RPMI8226 (cell line): ENCODE data around the gene CHD9.

Source experiments
- DNase-seq: peaks from one replicate; pipeline ENCODE4 v3.0.0-alpha.2; 2015

CHD9 gene

GRCh38 chr16:53078765-53079485 lies 24.1 kb downstream of the CHD9 start:
- no peak for DNase-seq

- no peak for DNase-seq
Observed at GRCh38 chr16:53080345-53081031, 25.7 kb downstream of the CHD9 start.

- DNase-seq, result no peak
Observed at GRCh38 chr16:53081032-53081424, 26.2 kb downstream of the CHD9 start.

DNA sequence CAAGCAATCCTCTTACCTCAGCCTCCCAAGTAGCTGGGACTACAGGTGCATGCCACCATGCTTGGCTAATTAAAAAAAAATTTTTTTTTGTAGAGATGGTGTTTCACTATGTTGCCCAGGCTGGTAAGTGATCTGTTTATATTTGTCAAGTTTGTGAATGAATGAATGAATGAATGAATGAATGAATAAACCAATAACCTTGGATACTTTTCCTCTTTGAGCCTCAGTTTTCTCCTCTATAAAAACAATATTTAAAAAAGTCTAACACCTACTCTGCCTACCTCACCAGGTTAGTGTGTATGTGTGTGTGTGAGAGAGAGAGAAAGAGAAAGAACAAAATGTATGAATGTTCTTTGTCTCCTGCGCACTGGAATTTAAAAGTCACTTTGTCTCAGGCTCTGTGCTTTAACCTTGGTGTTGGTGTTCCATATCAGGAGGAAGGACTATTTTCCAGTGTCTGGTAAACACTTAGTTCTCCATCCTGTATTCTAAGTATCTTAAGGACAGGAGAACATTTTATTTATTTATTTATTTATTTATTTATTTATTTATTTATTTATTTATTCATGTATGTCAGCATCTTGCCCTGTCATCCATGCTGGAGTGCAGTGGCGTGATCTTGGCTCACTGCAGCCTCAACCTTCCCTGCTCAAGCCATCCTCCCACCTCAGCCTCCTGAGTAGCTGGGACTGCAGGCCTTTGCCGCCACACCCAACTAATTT lies 27.1 kb downstream of the CHD9 start:
- no peak for DNase-seq

DNA sequence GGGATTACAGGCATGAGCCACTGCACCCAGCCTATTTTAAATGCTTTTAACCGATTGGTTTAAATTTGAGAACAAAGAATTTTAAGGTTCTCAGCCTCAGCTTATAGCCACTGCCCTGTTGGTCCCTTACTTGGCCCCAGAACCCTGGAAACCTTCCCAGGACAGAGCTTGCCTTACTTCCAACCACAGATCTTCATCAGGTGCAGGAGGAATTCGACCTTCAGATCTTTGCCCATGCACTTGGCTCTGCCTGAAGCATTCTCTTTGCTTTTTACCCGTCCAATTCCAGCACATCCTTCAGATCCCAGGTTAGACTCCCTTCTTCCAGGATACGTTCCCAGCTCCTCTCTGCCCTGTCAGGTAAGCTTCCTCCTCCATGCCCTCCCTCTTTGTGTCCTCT lies 27.7 kb downstream of the CHD9 start:
- DNase-seq, result no peak

DNA sequence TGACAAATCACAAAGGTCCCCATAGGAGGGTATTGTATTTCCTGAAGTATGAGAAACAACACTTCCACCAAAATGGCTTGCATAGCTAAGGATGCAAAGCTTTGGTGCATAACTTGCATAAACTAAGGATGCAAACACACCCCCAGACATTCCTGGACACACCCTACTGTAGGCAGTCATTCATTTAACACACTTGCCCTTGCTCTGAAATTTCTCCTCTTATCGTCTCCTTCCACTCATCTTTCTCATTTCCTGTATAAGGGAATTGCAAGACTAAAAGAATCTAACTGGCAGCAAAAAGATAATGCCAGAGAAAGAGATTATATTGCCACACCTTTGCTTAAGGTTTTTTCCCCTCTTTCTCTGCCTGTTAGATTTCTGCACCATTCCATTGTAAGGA lies 28.3 kb downstream of the CHD9 start:
- no peak for DNase-seq

- no peak for DNase-seq
Observed at GRCh38 chr16:53084141-53084541, 29.4 kb downstream of the CHD9 start.

- no peak for DNase-seq
Observed at GRCh38 chr16:53084746-53085334, 30.0 kb downstream of the CHD9 start.

DNA sequence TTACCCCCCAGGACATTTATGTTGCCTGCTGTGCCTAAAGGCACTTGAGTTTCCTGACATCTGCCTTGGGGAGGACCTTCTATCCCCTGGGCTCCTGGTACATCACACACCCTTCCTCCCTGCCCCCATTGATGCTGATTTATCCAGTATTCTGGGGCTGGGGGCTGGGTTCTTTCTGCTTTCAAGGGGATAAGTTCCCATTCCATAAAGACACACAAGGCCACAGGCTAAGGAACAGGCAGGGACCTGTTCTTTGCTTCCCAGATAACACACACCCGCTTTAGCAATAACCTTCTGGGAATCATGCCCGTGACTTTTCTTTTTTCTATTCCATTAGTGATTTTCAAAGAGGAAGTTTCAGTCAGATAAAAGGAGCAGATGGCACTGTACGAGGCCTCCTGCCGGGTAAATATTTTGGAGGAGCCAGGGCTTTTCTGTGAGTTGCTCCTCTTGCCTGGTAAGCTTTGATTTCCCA lies 30.6 kb downstream of the CHD9 start:
- no peak for DNase-seq

DNA sequence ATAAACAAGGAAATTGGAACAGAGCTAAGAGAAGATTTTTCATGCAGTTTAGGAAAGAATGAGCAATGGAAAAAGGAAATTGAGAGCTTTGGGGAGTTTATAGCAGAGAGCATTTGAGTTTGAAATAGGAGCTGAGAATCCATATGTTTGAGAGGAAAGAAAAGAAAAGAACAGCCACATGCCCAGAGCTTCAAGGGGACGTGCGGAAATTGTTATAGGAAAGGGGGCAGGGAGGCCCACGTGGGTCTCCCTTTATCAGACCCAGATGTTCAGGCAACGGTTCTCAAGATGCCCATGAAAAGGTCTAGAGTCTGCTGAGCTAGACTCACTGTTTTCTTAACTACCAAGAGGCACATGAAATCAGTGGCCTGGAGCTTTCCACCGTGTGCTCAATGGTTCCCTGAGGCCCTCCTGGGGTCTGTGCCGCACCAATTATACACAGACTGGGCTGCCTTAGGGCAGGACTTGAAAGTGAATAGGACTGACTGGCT lies 31.2 kb downstream of the CHD9 start:
- DNase-seq, result no peak

DNA sequence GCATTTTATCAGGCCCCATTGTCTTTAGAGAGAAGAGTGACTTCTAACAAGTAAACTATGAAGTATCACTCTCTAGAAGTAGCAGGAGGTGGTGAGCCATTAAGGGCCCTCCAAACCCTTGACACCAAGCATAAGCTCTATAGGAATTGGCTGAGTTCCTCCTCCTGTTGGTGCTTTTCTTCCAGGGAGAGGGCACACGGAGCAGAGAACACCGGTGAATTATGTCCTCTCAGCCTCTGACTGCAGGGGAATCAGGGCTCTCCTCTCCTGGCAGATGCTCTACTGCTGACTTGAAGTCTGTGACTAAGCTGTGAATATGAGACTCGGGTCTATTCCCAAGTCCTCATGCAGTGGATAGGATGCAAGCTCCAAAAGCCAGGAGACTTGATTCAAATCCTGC lies 32.3 kb downstream of the CHD9 start:
- no peak for DNase-seq

- DNase-seq, result no peak
Observed at GRCh38 chr16:53089434-53090285, 34.9 kb downstream of the CHD9 start.

DNA sequence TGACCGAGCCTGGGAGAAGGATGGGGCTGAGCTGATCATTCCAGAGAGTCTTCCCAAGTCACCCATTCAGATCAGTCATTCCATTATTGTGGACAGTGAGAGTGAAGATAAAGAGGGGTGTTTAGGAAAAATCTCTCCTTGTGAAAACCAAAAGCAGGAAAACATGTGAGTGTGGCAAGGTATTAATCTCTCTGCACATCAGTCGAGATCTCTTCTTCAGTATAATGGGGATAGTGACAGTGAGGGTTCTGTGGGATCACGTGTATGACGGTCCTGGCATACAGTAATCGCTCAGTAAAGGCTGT lies 35.4 kb downstream of the CHD9 start:
- no peak for DNase-seq

- DNase-seq, result no peak
Observed at GRCh38 chr16:53090591-53091411, 36.0 kb downstream of the CHD9 start.

GRCh38 chr16:53091466-53092211 lies 36.8 kb downstream of the CHD9 start:
- DNase-seq, result no peak

DNA sequence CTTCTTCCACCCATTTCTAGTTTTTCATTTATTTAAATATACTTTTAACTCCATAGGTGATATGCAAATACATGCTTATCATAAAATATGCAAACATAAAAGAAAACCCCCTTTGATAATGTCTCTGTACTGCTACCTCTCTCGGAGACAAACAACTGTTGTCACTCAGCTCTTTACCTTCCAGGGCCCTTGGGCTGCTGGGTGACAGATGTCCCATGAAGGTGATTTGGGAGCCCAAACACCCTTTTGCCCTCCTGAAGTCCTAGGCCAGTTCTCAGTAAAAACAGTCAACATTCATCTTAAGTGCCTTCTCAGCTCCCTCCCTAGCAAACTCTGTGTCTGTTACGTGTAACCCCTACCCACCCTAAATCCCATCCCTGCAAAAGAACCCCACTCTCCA lies 37.5 kb downstream of the CHD9 start:
- DNase-seq, result no peak

DNA sequence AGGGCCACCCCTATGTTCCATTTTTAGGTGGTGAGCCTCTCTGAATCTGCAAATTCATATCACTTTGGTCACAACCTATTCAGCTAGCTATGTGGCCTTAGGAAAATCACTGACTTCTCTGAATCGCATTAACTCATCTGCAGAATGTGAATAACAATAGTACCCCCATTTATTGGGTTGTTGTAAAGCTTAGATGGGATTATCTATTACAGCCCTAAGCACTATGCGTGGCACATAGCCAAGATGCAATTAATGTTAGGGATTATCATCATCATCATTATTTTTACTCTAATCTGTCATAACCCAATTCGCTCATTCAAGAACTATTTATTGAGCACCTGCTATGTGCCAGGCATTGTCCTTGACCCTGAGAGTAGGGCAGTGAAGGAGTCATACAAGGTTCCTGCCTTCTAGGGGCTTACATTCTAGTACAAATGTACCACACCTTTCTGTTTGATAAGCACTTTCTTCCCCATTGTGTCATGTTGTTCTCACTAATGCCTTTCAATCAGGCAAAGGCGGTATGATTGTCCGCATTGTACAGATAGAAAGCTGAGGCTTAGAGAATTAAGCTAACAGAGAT lies 38.5 kb downstream of the CHD9 start:
- DNase-seq, result peak; percentile 32

GRCh38 chr16:53094013-53094630 lies 39.3 kb downstream of the CHD9 start:
- DNase-seq, result peak; percentile 94

GRCh38 chr16:53097190-53097589 lies 42.4 kb downstream of the CHD9 start:
- no peak for DNase-seq
